Neuronal stem cell (in vitro differentiated cells): ENCODE results near the gene KRTAP4-4. TPM values are rescaled to one million over a fixed set of nuclear protein-coding genes. Genes with fewer than 3 reads are reported as not detected.

Experiments used
- DNase-seq: peaks from one replicate; pipeline ENCODE4 v3.0.0-alpha.2; 2013; ENCODE audit warnings: low spot score
- H2AFZ ChIP-seq: one replicate; pipeline ENCODE4 v1.6.1; 2013; ENCODE audit warnings: mild to moderate bottlenecking, low read length, inconsistent platforms
- H2AK5ac ChIP-seq: 2 replicates; pipeline ENCODE4 v1.6.1; 2013; ENCODE audit warnings: low read depth, mild to moderate bottlenecking, inconsistent platforms, low read length, moderate library complexity, mixed read lengths
- H2BK120ac ChIP-seq: 2 replicates; pipeline ENCODE4 v1.6.1; 2013; ENCODE audit warnings: low read depth, mild to moderate bottlenecking, inconsistent platforms, low read length, moderate library complexity, mixed read lengths
- H2BK12ac ChIP-seq: one replicate; pipeline ENCODE4 v1.6.1; 2013; ENCODE audit warnings: low read length, inconsistent platforms
- H2BK15ac ChIP-seq: 2 replicates; pipeline ENCODE4 v1.6.1; 2013; ENCODE audit warnings: mild to moderate bottlenecking, low read length, inconsistent platforms, mixed read lengths
- H2BK5ac ChIP-seq: one replicate; pipeline ENCODE4 v1.6.1; 2013; ENCODE audit warnings: inconsistent platforms, mild to moderate bottlenecking, low read length, moderate library complexity
- H3K14ac ChIP-seq: one replicate; pipeline ENCODE4 v1.6.1; 2013; ENCODE audit warnings: low read length, inconsistent platforms
- H3K18ac ChIP-seq: 2 replicates; pipeline ENCODE4 v1.6.1; 2013; ENCODE audit warnings: low read length, inconsistent platforms
- H3K23ac ChIP-seq: 2 replicates; pipeline ENCODE4 v1.6.1; 2013; ENCODE audit warnings: low read depth, mild to moderate bottlenecking, mixed read lengths, low read length, inconsistent platforms; ENCODE audit not compliant: poor library complexity
- H3K27ac ChIP-seq: replicated peaks from 3 replicates; pipeline ENCODE4 v1.5.1; 2013; ENCODE audit warnings: low read length, inconsistent platforms
- H3K27me3 ChIP-seq, 3 experiments: 2 replicates each; pipeline ENCODE4 v1.6.1; 2013; ENCODE audit warnings: low read length in 3 of 3, mild to moderate bottlenecking in 2 of 3, inconsistent platforms in 1 of 3, low read depth in 1 of 3, mixed read lengths in 1 of 3, moderate library complexity in 1 of 3; ENCODE audit not compliant: control insufficient read depth in 3 of 3, insufficient read depth in 3 of 3
- H3K36me3 ChIP-seq, 2 donors: replicated peaks in 1 of 2; 2 replicates each; pipeline ENCODE4 v1.6.1; 2013; ENCODE audit warnings: low read length in 2 of 2; ENCODE audit not compliant: control insufficient read depth in 2 of 2, insufficient read depth in 2 of 2
- H3K4ac ChIP-seq: 2 replicates; pipeline ENCODE4 v1.6.1; 2013; ENCODE audit warnings: inconsistent platforms, mild to moderate bottlenecking, low read length, moderate library complexity
- H3K4me1 ChIP-seq, 2 donors: 1 replicate in 1 of 2; 2 replicates in 1 of 2; pipeline ENCODE4 v1.6.1; 2013; ENCODE audit warnings: low read length in 2 of 2, low read depth in 1 of 2; ENCODE audit not compliant: control insufficient read depth in 2 of 2, insufficient read depth in 1 of 2
- H3K4me2 ChIP-seq: one replicate; pipeline ENCODE4 v1.6.1; 2013; ENCODE audit warnings: mild to moderate bottlenecking, low read length, inconsistent platforms; ENCODE audit not compliant: insufficient read depth, poor library complexity, severe bottlenecking
- H3K4me3 ChIP-seq, 2 donors: 2 replicates each; pipeline ENCODE4 v1.5.1; 2013; ENCODE audit warnings: low read length in 2 of 2, mild to moderate bottlenecking in 2 of 2, inconsistent platforms in 1 of 2, moderate library complexity in 1 of 2
- H3K79me1 ChIP-seq: one replicate; pipeline ENCODE4 v1.6.1; 2013; ENCODE audit warnings: low read depth, mild to moderate bottlenecking, inconsistent platforms, low read length, moderate library complexity
- H3K9ac ChIP-seq: one replicate; pipeline ENCODE4 v1.6.1; 2013; ENCODE audit warnings: mild to moderate bottlenecking, low read depth, low read length, inconsistent platforms; ENCODE audit not compliant: poor library complexity
- H3K9me3 ChIP-seq, 2 donors: replicated peaks in 1 of 2; 2 replicates each; pipeline versions ENCODE3 to v1.6.1; 2013; ENCODE audit warnings: low read length in 2 of 2, mild to moderate bottlenecking in 2 of 2, inconsistent platforms in 1 of 2, low read depth in 1 of 2, mixed read lengths in 1 of 2, moderate library complexity in 1 of 2; ENCODE audit not compliant: control insufficient read depth in 2 of 2, insufficient read depth in 1 of 2
- H4K8ac ChIP-seq: one replicate; pipeline ENCODE4 v1.6.1; 2013; ENCODE audit warnings: low read depth, mild to moderate bottlenecking, inconsistent platforms, low read length, moderate library complexity
- H4K91ac ChIP-seq: one replicate; pipeline ENCODE4 v1.6.1; 2013; ENCODE audit warnings: low read length, low read depth, mild to moderate bottlenecking, inconsistent platforms; ENCODE audit not compliant: poor library complexity
- WGBS, 2 donors: extraction: QIAGEN DNeasy Blood & Tissue Kit; methylation state at CpG; one replicate each; pipeline ENCODE4 v1.1.7; 2013; ENCODE audit warnings: missing lambda C conversion rate in 2 of 2, mixed read lengths in 1 of 2; ENCODE audit not compliant: insufficient read length in 2 of 2, insufficient replicate concordance in 1 of 2; ENCODE audit errors: extremely low coverage in 2 of 2; 5-methylcytosine and 5-hydroxymethylcytosine counted together
- polyA plus RNA-seq, 2 experiments: library from polyadenylated mRNA; stranded (reverse); fragments of 200-250 nt; gene quantifications; one replicate each; pipeline ENCODE4 v1.2.3, GENCODE V29; 2013

The KRTAP4-4 gene
- polyA plus RNA-seq (2013, experiment 1 of 2): not detected
- not detected for polyA plus RNA-seq (2013, experiment 2 of 2)

GRCh38 chr17:41160648-41161047 is at the start of gene KRTAP4-4:
Gene KRTAP4-4 (minus strand): TSS chr17:41160748. CDS start chr17:41160691, 57 bp downstream.
- no CpG with 5 or more reads among the region's 1 CpG for WGBS, 2 donors

GRCh38 chr17:41199421-41200078 is 39.0 kb upstream of the KRTAP4-4 start:
- no peak overlapping the region for H2BK120ac ChIP-seq
- H3K23ac ChIP-seq: no peak overlapping the region
- no peak overlapping the region for H2BK12ac ChIP-seq
- no CpG with 5 or more reads among the region's 5 CpGs for WGBS, 2 donors
- H3K79me1 ChIP-seq: no peaks in the 10 kb centered on the region
- no peak overlapping the region for H2AK5ac ChIP-seq
- H2BK5ac ChIP-seq: no peak overlapping the region
- H3K27me3 ChIP-seq: no peaks in the 10 kb centered on the region
- H2BK15ac ChIP-seq: no peak overlapping the region
- H4K8ac ChIP-seq: no peak overlapping the region
- H3K4ac ChIP-seq: no peak overlapping the region
- H3K4me1 ChIP-seq: no peaks in the 10 kb centered on the region
- no peak overlapping the region for H3K4me2 ChIP-seq
- no peaks in the 10 kb centered on the region for H3K9me3 ChIP-seq
- H3K18ac ChIP-seq: no peak overlapping the region
- no peak overlapping the region for H4K91ac ChIP-seq
- no peaks in the 10 kb centered on the region for H3K36me3 ChIP-seq
- no peak overlapping the region for H3K27ac ChIP-seq
- H3K4me3 ChIP-seq: no peak overlapping the region
- no peak for DNase-seq
- H3K9ac ChIP-seq: no peak overlapping the region
- no peak overlapping the region for H2AFZ ChIP-seq
- no peak overlapping the region for H3K14ac ChIP-seq

More at GRCh38 chr17:41160648-41161047, at the start of gene KRTAP4-4:
- no peak for DNase-seq
- Histone ChIP-seq H3K27ac (no peak within 1 kb of the TSS), H4K91ac (no peak within 1 kb of the TSS), H3K4ac (peak within 1 kb of the TSS; percentile 84), H3K23ac (peak within 1 kb of the TSS; percentile 5), H4K8ac (no peak within 1 kb of the TSS), H2BK15ac (no peak within 1 kb of the TSS), H3K4me3 (no peak within 1 kb of the TSS), H3K14ac (no peak within 1 kb of the TSS), H3K4me2 (no peak within 1 kb of the TSS), H2AFZ (no peak within 1 kb of the TSS), H2BK120ac (no peak within 1 kb of the TSS), H2AK5ac (no peak within 1 kb of the TSS), H3K18ac (peak within 1 kb of the TSS; percentile 28), H2BK5ac (no peak within 1 kb of the TSS), H3K79me1 (no peaks in the 10 kb centered on the region), H2BK12ac (no peak within 1 kb of the TSS), H3K9ac (peak within 1 kb of the TSS; percentile 0), H3K27me3 (no peaks in the 10 kb centered on the region), H3K4me1 (peaks cover 0 to 2% of the 10 kb centered on the region in 2 donors), H3K36me3 (no peaks in the 10 kb centered on the region), H3K9me3 (no peaks in the 10 kb centered on the region)

GRCh38 chr17:41196068-41196467 is 35.5 kb upstream of the KRTAP4-4 start:
- H3K9me3 ChIP-seq: no peaks in the 10 kb centered on the region
- H3K4ac ChIP-seq: no peak overlapping the region
- H3K79me1 ChIP-seq: no peaks in the 10 kb centered on the region
- no peak overlapping the region for H3K14ac ChIP-seq
- H3K9ac ChIP-seq: no peak overlapping the region
- H3K4me3 ChIP-seq: no peak overlapping the region
- H3K27ac ChIP-seq: no peak overlapping the region
- H3K18ac ChIP-seq: no peak overlapping the region
- DNase-seq: no peak
- no CpG with 5 or more reads among the region's 1 CpG for WGBS, 2 donors
- H3K4me1 ChIP-seq: no peaks in the 10 kb centered on the region
- H2BK120ac ChIP-seq: no peak overlapping the region
- H3K27me3 ChIP-seq: no peaks in the 10 kb centered on the region
- H4K8ac ChIP-seq: no peak overlapping the region
- no peak overlapping the region for H2BK5ac ChIP-seq
- H3K4me2 ChIP-seq: no peak overlapping the region
- no peak overlapping the region for H2BK12ac ChIP-seq
- H2AK5ac ChIP-seq: no peak overlapping the region
- H3K23ac ChIP-seq: no peak overlapping the region
- H2BK15ac ChIP-seq: no peak overlapping the region
- no peak overlapping the region for H4K91ac ChIP-seq
- H3K36me3 ChIP-seq: no peaks in the 10 kb centered on the region
- no peak overlapping the region for H2AFZ ChIP-seq

GRCh38 chr17:41190328-41190727 is 29.8 kb upstream of the KRTAP4-4 start:
- peak overlapping the region; percentile 2 for H3K9ac ChIP-seq
- no peak overlapping the region for H3K27ac ChIP-seq
- H3K36me3 ChIP-seq: no peaks in the 10 kb centered on the region
- no peak overlapping the region for H3K4me2 ChIP-seq
- WGBS, 2 donors: no CpG with 5 or more reads among the region's 3 CpGs
- H4K8ac ChIP-seq: no peak overlapping the region
- no peak overlapping the region for H2AFZ ChIP-seq
- H3K18ac ChIP-seq: peak overlapping the region; percentile 61
- H3K79me1 ChIP-seq: no peaks in the 10 kb centered on the region
- DNase-seq: no peak
- peak overlapping the region; percentile 82 for H3K14ac ChIP-seq
- H3K4me3 ChIP-seq: peak overlapping the region in 1 of 2 donors; percentile 64
- no peak overlapping the region for H2BK5ac ChIP-seq
- no peak overlapping the region for H4K91ac ChIP-seq
- peak overlapping the region; percentile 51 for H2BK15ac ChIP-seq
- no peak overlapping the region for H2BK120ac ChIP-seq
- no peak overlapping the region for H2BK12ac ChIP-seq
- peak overlapping the region; percentile 69 for H3K23ac ChIP-seq
- H3K9me3 ChIP-seq: no peaks in the 10 kb centered on the region
- no peaks in the 10 kb centered on the region for H3K27me3 ChIP-seq
- no peak overlapping the region for H3K4ac ChIP-seq
- H3K4me1 ChIP-seq: peaks cover 0 to 2% of the 10 kb centered on the region in 2 donors
- H2AK5ac ChIP-seq: peak overlapping the region; percentile 71
